GM21423 (cell line): ENCODE measurements around the gene OGFOD3.

Experiments used
- ATAC-seq: cut with Tn5 transposase; IDR thresholded peaks from one replicate; pipeline ENCODE4 v1.9.1; 2021; ENCODE audit warnings: mild to moderate bottlenecking, moderate library complexity; ENCODE audit not compliant: unreplicated experiment

Gene OGFOD3

DNA sequence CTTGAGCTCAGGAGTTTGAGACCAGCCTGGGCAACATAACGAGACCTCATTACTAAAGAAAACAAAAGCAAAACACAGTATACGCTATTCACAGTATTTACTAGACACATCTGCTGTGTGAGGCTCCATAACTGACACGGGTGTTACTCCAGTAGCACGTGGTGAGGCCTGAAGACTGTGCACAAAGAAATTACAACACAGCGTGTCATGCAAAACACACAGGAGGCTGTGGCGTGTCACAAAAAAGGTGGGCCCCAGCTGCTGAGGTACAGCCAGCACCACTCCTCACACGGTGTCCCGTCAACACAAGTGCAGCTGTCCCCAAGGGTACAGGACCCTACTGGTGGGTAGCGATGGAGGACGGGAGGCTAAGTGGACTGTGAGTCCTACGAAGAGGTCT, 29.5 kb upstream of the OGFOD3 start:
- no peak for ATAC-seq

GRCh38 chr17:82446649-82447048, 28.3 kb upstream of the OGFOD3 start:
- ATAC-seq: no peak

DNA sequence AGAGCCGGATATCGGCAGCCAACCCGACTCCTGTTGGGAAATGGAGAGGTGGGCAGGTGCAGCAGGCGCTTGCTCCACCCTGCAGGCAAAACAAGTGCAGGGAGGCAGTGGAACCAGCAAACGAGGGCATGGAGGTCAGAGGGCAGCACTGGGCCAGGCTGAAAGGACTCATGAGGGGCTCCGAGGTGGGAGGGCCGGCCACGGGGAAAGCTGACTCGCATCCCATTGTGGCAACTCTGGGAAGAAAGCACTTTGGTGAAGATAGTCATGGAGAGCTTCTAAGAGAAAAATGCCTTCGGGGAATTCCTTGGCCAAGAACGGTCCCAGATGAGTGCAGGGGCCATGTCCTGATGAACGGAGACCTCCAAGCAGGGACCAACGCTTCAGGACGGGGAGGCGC, 27.7 kb upstream of the OGFOD3 start:
- no peak for ATAC-seq

- no peak for ATAC-seq
Measured at GRCh38 chr17:82445542-82445941, 27.2 kb upstream of the OGFOD3 start.

DNA sequence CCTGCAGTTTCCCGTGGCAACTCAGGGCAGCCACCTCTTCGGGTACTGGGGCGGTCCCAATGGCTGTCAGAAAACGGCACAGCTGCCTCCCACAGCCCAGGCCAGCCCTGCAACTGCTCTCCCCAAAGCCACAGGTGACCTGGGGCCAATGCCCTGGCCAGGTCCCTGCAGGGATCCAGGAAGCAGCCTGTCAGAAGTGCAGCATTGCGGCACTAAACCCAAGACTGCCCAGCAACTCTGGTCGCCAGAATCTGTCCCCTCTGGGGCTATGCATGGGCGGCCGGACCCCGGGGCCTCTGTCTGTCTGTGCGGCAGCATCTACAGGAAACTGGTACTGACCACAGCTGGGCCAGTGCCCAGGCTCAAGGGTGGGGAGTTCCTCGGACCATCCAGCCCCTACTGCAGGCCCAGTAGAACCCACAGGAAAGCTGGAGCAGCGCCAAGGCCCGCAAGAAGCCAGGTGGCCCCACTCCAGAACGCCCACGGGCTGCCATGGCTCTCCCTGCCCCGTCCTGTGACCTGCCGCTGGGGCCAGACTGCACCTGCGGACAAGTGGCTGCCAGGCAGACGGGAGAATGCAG, 26.6 kb upstream of the OGFOD3 start:
- no peak for ATAC-seq

GRCh38 chr17:82444284-82444893, 26.0 kb upstream of the OGFOD3 start:
- no peak for ATAC-seq

GRCh38 chr17:82443465-82444283, 25.3 kb upstream of the OGFOD3 start:
- ATAC-seq: no peak

GRCh38 chr17:82442643-82443464, 24.5 kb upstream of the OGFOD3 start:
- ATAC-seq: no peak

GRCh38 chr17:82441691-82442487, 23.5 kb upstream of the OGFOD3 start:
- no peak for ATAC-seq

- ATAC-seq: no peak
Measured at GRCh38 chr17:82440991-82441627, 22.7 kb upstream of the OGFOD3 start.

GRCh38 chr17:82440469-82440981, 22.1 kb upstream of the OGFOD3 start:
- ATAC-seq: no peak

DNA sequence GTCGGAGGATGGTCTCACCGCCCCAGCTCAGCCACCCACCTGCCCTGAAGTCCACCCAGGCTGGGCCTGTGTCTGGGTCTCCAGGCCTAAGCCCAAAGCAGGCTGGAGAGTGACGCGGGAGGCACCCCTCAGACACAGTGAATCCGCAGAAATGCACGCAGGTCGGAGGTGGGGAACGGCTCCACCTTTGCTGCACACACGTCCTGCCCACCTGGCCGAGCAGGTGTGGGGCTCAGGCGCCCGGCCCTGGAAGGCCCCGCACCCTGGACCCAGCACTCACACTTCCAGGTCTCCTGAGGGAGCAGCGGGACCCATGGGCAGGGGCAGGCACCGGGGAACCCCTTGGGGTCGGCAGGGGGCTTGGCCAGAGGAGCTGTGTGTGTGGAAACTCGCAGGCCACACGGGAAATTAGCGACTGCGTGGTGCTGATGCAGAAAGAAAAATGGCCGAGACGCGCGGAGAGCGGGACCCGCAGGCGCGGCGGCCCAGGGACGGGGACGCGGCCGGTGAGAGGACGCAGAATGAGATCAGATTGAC, 21.5 kb upstream of the OGFOD3 start:
- no peak for ATAC-seq

DNA sequence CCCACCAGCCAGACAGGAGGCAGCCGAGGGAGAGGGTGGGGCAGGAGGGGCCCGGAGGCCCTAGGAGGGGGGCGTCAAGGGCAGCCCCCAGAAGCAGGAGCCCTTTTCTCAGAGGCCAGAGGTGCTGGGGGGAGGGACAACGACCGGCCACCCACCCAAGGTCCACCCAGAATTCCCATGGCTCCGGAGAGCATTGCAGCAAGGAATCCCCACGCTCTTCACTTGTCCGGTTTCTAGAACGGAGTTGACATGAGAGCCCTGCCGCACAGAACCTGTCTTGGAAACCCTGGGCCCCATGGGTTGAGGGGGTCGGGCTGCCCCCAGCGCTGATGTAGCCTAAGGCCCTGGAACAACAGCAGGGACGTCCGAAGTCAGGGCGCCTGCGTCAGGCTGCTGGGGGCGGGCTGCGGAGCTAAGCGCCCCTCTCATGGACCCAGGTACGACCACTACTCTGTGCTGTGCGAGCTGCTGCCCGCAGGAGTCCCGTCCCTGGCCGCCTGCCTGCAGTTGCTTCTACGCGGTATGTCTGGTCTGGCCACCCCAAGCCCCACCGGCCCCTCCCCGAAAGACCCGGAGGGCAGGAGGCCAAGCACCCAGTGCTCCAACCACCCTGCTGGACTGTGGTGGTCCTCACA, 20.9 kb upstream of the OGFOD3 start:
- no peak for ATAC-seq

DNA sequence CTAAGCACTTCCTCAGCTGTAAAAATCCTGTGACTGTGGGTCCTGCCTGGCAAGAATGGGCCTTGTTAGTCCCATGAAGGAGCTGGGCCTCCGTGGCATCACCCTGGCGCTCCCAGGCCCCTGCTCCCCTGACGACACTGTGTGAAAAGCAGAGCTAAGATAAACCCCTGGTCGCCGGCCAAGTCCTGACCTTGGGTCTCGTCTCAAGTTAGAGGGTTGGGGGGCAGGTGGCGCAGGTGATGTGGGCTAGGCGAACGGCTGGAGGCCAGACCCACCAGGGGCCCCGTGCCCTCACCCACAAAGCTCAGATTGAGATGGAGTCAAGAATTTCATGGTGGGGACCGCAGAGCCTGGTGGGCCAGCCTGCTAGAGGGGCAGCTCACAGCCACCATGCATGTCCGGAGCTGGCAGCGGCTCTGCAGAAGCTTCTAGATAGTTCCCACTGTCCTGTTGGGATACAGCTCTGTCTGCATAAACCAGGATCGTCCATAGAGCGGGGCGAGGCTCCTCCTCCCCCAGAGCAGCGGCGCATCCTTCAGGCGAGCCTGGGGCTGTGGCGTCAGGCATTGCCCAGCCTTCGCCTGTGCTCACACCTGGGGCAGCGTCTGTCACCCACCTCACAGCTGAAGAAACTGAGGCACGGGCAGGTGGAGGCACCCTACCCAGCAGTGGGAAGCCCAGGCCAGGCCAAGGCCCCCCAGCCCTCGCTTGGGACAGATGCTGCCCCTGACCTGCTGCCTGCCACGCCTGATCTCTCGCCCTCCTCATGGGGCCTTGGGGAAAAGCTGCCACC, 20.2 kb upstream of the OGFOD3 start:
- ATAC-seq: no peak

DNA sequence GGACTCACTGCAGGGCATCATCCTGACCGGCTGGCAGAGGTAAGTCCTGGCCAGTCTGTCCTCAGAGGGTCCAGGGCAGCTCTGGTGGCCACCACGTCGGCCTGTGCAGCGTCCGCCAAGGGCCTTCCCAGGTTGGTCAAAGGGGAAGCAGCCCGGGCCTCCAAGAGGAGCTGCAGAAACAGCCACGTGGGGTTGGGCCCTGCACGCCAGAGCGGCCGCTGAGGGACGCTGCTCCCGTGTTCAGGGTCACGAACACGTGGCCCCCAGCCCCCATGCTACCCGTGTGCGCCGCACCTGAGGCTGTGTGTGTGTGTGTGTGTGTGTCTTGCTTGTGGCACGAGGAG, 18.9 kb upstream of the OGFOD3 start:
- ATAC-seq: no peak

GRCh38 chr17:82436601-82437324, 18.4 kb upstream of the OGFOD3 start:
- ATAC-seq: no peak

DNA sequence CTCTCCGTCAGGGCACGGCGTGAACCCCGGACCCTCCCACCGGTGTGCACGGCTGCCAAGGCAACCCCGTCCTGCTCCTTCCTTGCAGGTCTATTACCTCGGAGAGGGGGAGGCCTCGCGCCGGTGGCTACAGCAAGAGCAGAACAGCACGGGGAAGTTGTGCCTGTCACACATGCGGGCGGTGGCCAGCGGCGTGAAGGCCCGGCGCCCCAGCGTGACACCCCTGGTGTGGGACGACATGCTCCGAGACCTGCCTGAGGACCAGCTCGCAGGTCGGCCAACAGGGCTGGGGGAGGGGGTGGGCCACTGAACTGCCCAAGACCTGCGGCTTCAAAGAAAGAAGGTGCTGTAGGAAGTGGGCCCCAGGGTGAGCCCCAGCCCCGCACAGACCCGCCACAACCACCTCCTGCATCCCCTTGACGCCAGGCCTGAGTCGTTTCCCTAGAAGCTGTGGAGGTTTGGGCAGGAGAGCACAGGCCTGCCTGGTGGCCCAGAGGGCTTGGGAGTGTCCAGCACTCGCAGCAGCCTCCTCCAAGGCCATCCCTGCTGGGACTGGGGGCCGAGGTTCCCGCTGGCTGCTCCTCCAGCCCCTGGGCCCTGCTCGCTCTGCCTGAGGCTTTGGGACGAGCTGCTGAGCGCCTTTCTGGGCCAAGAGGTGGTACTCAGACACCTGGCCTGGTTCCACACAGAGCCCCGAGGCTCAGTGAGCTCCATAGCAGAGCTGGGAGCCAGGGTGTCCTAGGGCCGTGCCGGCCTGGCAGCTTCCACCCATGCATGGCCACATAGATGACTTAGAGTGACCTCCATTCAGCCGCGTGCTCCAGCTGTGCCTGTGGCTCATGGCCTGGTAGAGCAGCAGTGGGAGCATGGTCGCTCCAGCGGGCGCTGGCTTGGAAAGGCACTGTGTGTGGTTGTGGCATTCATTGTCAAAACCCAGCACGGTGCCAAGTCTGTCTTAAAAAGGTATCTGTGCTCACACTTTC, 17.5 kb upstream of the OGFOD3 start:
- ATAC-seq: no peak
